ENCODE measurements around the gene SAMD9.

Gene SAMD9

GRCh38 chr7:93053209-93053948 lies 64.4 kb downstream of the SAMD9 start:
- Mint-ChIP-seq H3K4me3 (no peak overlapping the region), H3K27ac (no peak overlapping the region), H3K36me3 (ENCODE audit: low read depth) (no peaks in the 10 kb centered on the region), H3K4me1 (no peaks in the 10 kb centered on the region), H3K27me3 (ENCODE audit: low read depth, poor library complexity) (peaks cover 7% of the 10 kb centered on the region), H3K9me3 (no peaks in the 10 kb centered on the region)
- no peak for TF ChIP-seq CTCF (IDR thresholded peaks at IDR 0.05)
- DNase-seq = no peak

- no peaks in the 10 kb centered on the region for H3K9me3 Mint-ChIP-seq
- no peak overlapping the region for H3K27ac Mint-ChIP-seq
- no peaks in the 10 kb centered on the region for H3K36me3 Mint-ChIP-seq (ENCODE audit: low read depth)
- DNase-seq = no peak
- H3K4me1 Mint-ChIP-seq = peaks cover 5% of the 10 kb centered on the region
- H3K4me3 Mint-ChIP-seq = no peak overlapping the region
- H3K27me3 Mint-ChIP-seq (ENCODE audit: low read depth, poor library complexity) = peaks cover 3% of the 10 kb centered on the region
- TF ChIP-seq CTCF (IDR thresholded peaks at IDR 0.05) = no peak
These were observed 66.1 kb downstream of the SAMD9 start for GRCh38 chr7:93051660-93052059.

Measured in nephron progenitor cell (in vitro differentiated cells).